Effector memory CD4-positive, alpha-beta T cell (primary cell): Measurements from ENCODE around the gene CMTM6.
"Not testable (repeated sequence)": the region's sequence is repeated elsewhere in the genome, so short reads cannot be mapped to it uniquely, and the experiment has no call there.

Experiments used
- DNase-seq, 3 donors: peaks; one replicate each; pipeline ENCODE4 v3.0.0-alpha.2; 2020
- H3K27ac ChIP-seq: 2 replicates; pipeline ENCODE4 v1.7.0; 2013; ENCODE audit warnings: mild to moderate bottlenecking, low read length, moderate library complexity; ENCODE audit not compliant: insufficient read depth, poor library complexity, severe bottlenecking
- H3K27me3 ChIP-seq: replicated peaks from 2 replicates; pipeline ENCODE4 v1.7.0; 2013; ENCODE audit warnings: mild to moderate bottlenecking, low read length; ENCODE audit not compliant: insufficient read depth, control insufficient read depth, poor library complexity, severe bottlenecking
- H3K36me3 ChIP-seq: 2 replicates; pipeline ENCODE4 v1.7.0; 2013; ENCODE audit warnings: mild to moderate bottlenecking, low read length, moderate library complexity; ENCODE audit not compliant: control insufficient read depth, insufficient read depth
- H3K4me1 ChIP-seq: 2 replicates; pipeline ENCODE4 v1.7.0; 2013; ENCODE audit warnings: low read length, mild to moderate bottlenecking; ENCODE audit not compliant: control insufficient read depth, insufficient read depth, poor library complexity, severe bottlenecking
- H3K4me3 ChIP-seq: 2 replicates; pipeline ENCODE4 v1.7.0; 2013; ENCODE audit warnings: low read length, low read depth, mild to moderate bottlenecking; ENCODE audit not compliant: insufficient read depth, poor library complexity, severe bottlenecking
- H3K9me3 ChIP-seq: 2 replicates; pipeline ENCODE4 v1.7.0; 2013; ENCODE audit warnings: mild to moderate bottlenecking, low read length, moderate library complexity; ENCODE audit not compliant: control insufficient read depth

The CMTM6 gene

GRCh38 chr3:32450426-32450825, 52.2 kb downstream of the CMTM6 start:
- Histone ChIP-seq H3K27ac (no peak overlapping the region), H3K27me3 (no peaks in the 10 kb centered on the region), H3K36me3 (peaks cover 22% of the 10 kb centered on the region), H3K4me1 (peaks cover 7% of the 10 kb centered on the region), H3K4me3 (no peak overlapping the region), H3K9me3 (no peaks in the 10 kb centered on the region)
- no peak for DNase-seq

- Histone ChIP-seq H3K9me3 (no peaks in the 10 kb centered on the region), H3K4me3 (no peak overlapping the region), H3K27me3 (no peaks in the 10 kb centered on the region), H3K4me1 (no peaks in the 10 kb centered on the region), H3K27ac (no peak overlapping the region), H3K36me3 (peaks cover 21% of the 10 kb centered on the region)
- DNase-seq: no peak
Measured at GRCh38 chr3:32449691-32450090, 53.0 kb downstream of the CMTM6 start.

- Histone ChIP-seq H3K27ac (no peak overlapping the region), H3K9me3 (no peaks in the 10 kb centered on the region), H3K4me1 (no peaks in the 10 kb centered on the region), H3K27me3 (no peaks in the 10 kb centered on the region), H3K36me3 (peaks cover 20% of the 10 kb centered on the region), H3K4me3 (no peak overlapping the region)
- no peak for DNase-seq
Measured at GRCh38 chr3:32448686-32449474, 53.8 kb downstream of the CMTM6 start.

- no peak for DNase-seq
- Histone ChIP-seq H3K4me3 (no peak overlapping the region), H3K4me1 (no peaks in the 10 kb centered on the region), H3K27me3 (no peaks in the 10 kb centered on the region), H3K9me3 (no peaks in the 10 kb centered on the region), H3K36me3 (peaks cover 20% of the 10 kb centered on the region), H3K27ac (no peak overlapping the region)
Measured at GRCh38 chr3:32447865-32448400, 54.7 kb downstream of the CMTM6 start.

GRCh38 chr3:32443478-32443877, 59.2 kb downstream of the CMTM6 start:
- H3K36me3 ChIP-seq: peaks cover 5% of the 10 kb centered on the region
- no peak for DNase-seq
- peaks cover 4% of the 10 kb centered on the region for H3K4me1 ChIP-seq
- no peak overlapping the region for H3K27ac ChIP-seq
- H3K9me3 ChIP-seq: no peaks in the 10 kb centered on the region
- H3K4me3 ChIP-seq: no peak overlapping the region
- no peaks in the 10 kb centered on the region for H3K27me3 ChIP-seq

- H3K36me3 ChIP-seq: peaks cover 5% of the 10 kb centered on the region
- H3K4me1 ChIP-seq: peaks cover 8% of the 10 kb centered on the region
- H3K9me3 ChIP-seq: no peaks in the 10 kb centered on the region
- no peaks in the 10 kb centered on the region for H3K27me3 ChIP-seq
- no peak overlapping the region for H3K27ac ChIP-seq
- DNase-seq: no peak
- H3K4me3 ChIP-seq: no peak overlapping the region
Measured at GRCh38 chr3:32442766-32443165, 59.9 kb downstream of the CMTM6 start.

- H3K27me3 ChIP-seq: no peaks in the 10 kb centered on the region
- H3K9me3 ChIP-seq: no peaks in the 10 kb centered on the region
- H3K4me3 ChIP-seq: no peak overlapping the region
- H3K4me1 ChIP-seq: peaks cover 21% of the 10 kb centered on the region
- H3K36me3 ChIP-seq: peaks cover 5% of the 10 kb centered on the region
- no peak overlapping the region for H3K27ac ChIP-seq
- no peak for DNase-seq
Measured at GRCh38 chr3:32440611-32441350, 61.9 kb downstream of the CMTM6 start.

GRCh38 chr3:32439421-32439820, 63.2 kb downstream of the CMTM6 start:
- not testable (repeated sequence) for H3K27ac ChIP-seq, H3K27me3 ChIP-seq, DNase-seq, H3K4me3 ChIP-seq, H3K36me3 ChIP-seq, H3K9me3 ChIP-seq
- H3K4me1 ChIP-seq: peaks cover 21% of the 10 kb centered on the region

- no peak overlapping the region for H3K4me3 ChIP-seq
- no peak for DNase-seq
- H3K36me3 ChIP-seq: peaks cover 5% of the 10 kb centered on the region
- peaks cover 23% of the 10 kb centered on the region for H3K4me1 ChIP-seq
- H3K27me3 ChIP-seq: no peaks in the 10 kb centered on the region
- H3K9me3 ChIP-seq: no peaks in the 10 kb centered on the region
- no peak overlapping the region for H3K27ac ChIP-seq
Measured at GRCh38 chr3:32438596-32439344, 63.9 kb downstream of the CMTM6 start.
